ENCODE measurements around the gene LRIG2. TPM values are rescaled to one million over a fixed set of nuclear protein-coding genes. Genes with fewer than 3 reads are reported as not detected.
A peak's percentile ranks its signal among the peaks of the same experiment; 100 is the strongest.

The LRIG2 gene
- total RNA-seq, 4 donors from 2014 or later, result 9.4 to 43.7 (median 27.2) TPM

DNA sequence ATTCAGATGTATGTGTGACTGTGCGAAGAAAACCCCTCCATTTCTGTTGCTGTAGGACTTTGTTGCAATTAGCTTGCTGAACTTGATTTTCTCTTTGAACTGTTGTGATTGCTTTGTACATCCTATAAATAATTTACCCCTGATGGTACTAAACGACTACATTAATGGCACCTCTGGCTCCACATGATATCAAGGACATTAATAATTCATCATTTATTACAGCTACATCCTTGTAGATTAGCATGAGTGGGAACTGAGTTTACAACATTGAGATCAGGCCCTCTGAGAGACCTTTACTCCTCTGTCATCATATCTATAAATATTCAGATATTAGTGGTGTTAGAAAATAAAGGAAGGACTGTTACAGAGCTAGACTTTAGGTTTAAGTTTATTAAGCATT lies 13.5 kb downstream of the LRIG2 start:
- WGBS, 2 donors (ENCODE audit: low coverage in 1 of 2), result 73 to 80% methylated on average over 2 of the region's 2 CpGs
- no peak overlapping the region for H3K4me3 ChIP-seq
- intact Hi-C loops (cut with DNase I; ENCODE audit: low total_unique reads) (no loop called here), in situ Hi-C loops (cut with MboI; ENCODE audit: low pct_ligation_motif_present in 1 of 4, low pct_unique_long_range_greater_than_20kb in 1 of 4, low sequenced_read_pairs in 3 of 4) (no loop called here)
- H3K9me3 ChIP-seq, result no peaks in the 10 kb centered on the region
- TF ChIP-seq EP300 (IDR thresholded peaks at IDR 0.05; ENCODE audit: low read depth) (no peak), POLR2A (IDR thresholded peaks at IDR 0.05) (no peak), POLR2AphosphoS5 (IDR thresholded peaks at IDR 0.05) (no peak)
- TF ChIP-seq, protein P1, sequence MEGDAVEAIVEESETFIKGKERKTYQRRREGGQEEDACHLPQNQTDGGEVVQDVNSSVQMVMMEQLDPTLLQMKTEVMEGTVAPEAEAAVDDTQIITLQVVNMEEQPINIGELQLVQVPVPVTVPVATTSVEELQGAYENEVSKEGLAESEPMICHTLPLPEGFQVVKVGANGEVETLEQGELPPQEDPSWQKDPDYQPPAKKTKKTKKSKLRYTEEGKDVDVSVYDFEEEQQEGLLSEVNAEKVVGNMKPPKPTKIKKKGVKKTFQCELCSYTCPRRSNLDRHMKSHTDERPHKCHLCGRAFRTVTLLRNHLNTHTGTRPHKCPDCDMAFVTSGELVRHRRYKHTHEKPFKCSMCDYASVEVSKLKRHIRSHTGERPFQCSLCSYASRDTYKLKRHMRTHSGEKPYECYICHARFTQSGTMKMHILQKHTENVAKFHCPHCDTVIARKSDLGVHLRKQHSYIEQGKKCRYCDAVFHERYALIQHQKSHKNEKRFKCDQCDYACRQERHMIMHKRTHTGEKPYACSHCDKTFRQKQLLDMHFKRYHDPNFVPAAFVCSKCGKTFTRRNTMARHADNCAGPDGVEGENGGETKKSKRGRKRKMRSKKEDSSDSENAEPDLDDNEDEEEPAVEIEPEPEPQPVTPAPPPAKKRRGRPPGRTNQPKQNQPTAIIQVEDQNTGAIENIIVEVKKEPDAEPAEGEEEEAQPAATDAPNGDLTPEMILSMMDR (IDR thresholded peaks at IDR 0.05), result no peak
- H3K36me3 ChIP-seq, result peaks cover 0 to 8% (median 0%) of the 10 kb centered on the region in 4 donors
- no peak for DNase-seq
- H3K27ac ChIP-seq, result no peak overlapping the region
- peaks cover 0 to 13% (median 3%) of the 10 kb centered on the region in 4 donors for H3K4me1 ChIP-seq
- no peaks in the 10 kb centered on the region for H3K27me3 ChIP-seq

DNA sequence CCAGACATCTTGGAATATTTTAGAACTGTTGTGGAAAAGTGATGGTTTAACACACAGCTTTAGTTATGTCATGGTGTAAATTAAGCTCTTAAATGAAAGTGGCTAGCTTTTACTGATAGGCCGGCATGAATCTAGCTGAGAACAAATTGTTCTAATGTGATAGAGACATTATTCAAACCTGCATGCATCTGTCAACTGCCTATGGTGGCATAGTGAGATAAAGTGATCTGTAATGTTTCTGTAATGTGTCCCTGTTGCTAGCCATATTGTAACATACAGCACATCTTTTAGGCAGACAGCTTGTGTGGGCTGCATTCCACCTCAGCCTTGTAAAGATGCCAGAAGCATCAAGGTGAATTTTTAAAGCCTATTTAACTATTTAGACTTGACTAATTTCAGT lies 16.0 kb downstream of the LRIG2 start:
- no peaks in the 10 kb centered on the region for H3K27me3 ChIP-seq
- no peak for DNase-seq
- WGBS, 2 donors (ENCODE audit: low coverage in 1 of 2), result 40 to 86% methylated on average over 1 of the region's 1 CpG
- no peaks in the 10 kb centered on the region for H3K9me3 ChIP-seq
- in situ Hi-C loops (cut with MboI; ENCODE audit: low pct_ligation_motif_present in 1 of 4, low pct_unique_long_range_greater_than_20kb in 1 of 4, low sequenced_read_pairs in 3 of 4), result no loop called here
- H3K36me3 ChIP-seq, result peaks cover 0 to 11% (median 4%) of the 10 kb centered on the region in 4 donors
- H3K27ac ChIP-seq, result no peak overlapping the region
- peaks cover 0 to 23% (median 5%) of the 10 kb centered on the region in 4 donors for H3K4me1 ChIP-seq
- TF ChIP-seq POLR2AphosphoS5 (IDR thresholded peaks at IDR 0.05), result no peak
- TF ChIP-seq EP300 (IDR thresholded peaks at IDR 0.05; ENCODE audit: low read depth), result no peak
- no peak for TF ChIP-seq POLR2A (IDR thresholded peaks at IDR 0.05)
- TF ChIP-seq, protein P1 (IDR thresholded peaks at IDR 0.05), result no peak
- intact Hi-C loops (cut with DNase I; ENCODE audit: low total_unique reads), result no loop called here
- H3K4me3 ChIP-seq, result no peak overlapping the region

DNA sequence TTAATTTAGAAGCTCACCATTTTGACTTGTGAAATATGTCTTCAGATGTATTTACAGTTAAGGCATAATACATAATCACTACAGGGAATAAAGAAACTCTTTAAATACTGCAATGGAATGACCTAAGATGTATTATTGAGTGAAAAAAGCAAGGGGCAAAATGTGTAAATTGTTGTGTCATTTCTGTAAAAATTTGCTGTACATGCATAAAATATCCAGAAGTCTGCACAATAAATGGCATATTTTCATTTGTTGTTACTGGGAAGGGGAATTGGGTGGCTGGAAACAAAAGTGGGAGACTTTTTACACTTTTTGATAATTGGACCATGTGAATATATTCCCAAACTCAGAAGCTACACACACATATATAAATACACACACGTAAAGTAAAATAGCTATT lies 17.1 kb downstream of the LRIG2 start:
- intact Hi-C loops (cut with DNase I; ENCODE audit: low total_unique reads) (no loop called here), in situ Hi-C loops (cut with MboI; ENCODE audit: low pct_ligation_motif_present in 1 of 4, low pct_unique_long_range_greater_than_20kb in 1 of 4, low sequenced_read_pairs in 3 of 4) (no loop called here)

DNA sequence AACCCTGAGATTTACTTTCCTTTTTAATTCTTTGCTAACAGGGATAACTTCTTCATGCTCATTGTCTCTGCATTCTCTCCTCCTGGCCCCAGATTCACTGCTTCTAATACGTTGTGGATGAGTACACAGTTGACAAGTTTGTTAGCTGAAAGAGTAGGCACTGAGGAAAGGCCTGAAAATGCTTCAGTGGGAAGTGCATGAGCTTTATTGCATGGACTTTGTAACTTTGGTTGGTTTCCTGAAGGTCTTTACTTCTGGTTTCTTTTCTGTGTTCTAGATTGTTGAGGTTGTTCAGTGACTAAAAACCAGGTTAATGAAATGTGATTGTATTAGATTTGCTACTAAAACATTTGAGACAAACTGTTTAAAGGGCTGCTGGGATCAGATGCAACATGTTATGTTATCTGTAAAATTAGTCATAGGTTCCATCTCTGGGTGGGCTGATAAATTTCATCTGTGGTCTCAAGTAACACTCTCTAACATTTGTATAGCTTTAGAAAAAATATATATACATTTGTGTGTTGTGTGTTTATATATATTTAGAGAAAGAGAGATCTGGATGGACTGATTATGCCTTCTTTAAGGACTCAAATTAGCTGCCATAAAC lies 19.1 kb downstream of the LRIG2 start:
- TF ChIP-seq POLR2AphosphoS5 (IDR thresholded peaks at IDR 0.05) (no peak), POLR2A (IDR thresholded peaks at IDR 0.05) (no peak), EP300 (IDR thresholded peaks at IDR 0.05; ENCODE audit: low read depth) (no peak)
- TF ChIP-seq, protein P1 (IDR thresholded peaks at IDR 0.05), result no peak
- WGBS, 2 donors (ENCODE audit: low coverage in 1 of 2), result 48 to 57% methylated on average over 1 of the region's 1 CpG
- peaks cover 0 to 39% (median 19%) of the 10 kb centered on the region in 4 donors for H3K36me3 ChIP-seq
- H3K4me1 ChIP-seq, result peaks cover 0 to 23% (median 5%) of the 10 kb centered on the region in 4 donors
- intact Hi-C loops (cut with DNase I; ENCODE audit: low total_unique reads) (no loop called here), in situ Hi-C loops (cut with MboI; ENCODE audit: low pct_ligation_motif_present in 1 of 4, low pct_unique_long_range_greater_than_20kb in 1 of 4, low sequenced_read_pairs in 3 of 4) (no loop called here)
- no peak overlapping the region for H3K4me3 ChIP-seq
- H3K27ac ChIP-seq, result peak overlapping the region in 1 of 4 donors; percentile 10
- H3K27me3 ChIP-seq, result no peaks in the 10 kb centered on the region
- H3K9me3 ChIP-seq, result no peaks in the 10 kb centered on the region
- no peak for DNase-seq

More for the DNA sequence above, 17.1 kb downstream of the LRIG2 start:
- Histone ChIP-seq H3K4me3 (no peak overlapping the region), H3K9me3 (no peaks in the 10 kb centered on the region), H3K4me1 (peaks cover 0 to 23% (median 5%) of the 10 kb centered on the region in 4 donors), H3K27me3 (no peaks in the 10 kb centered on the region), H3K36me3 (peaks cover 0 to 20% (median 10%) of the 10 kb centered on the region in 4 donors), H3K27ac (no peak overlapping the region)
- 92% methylated on average over 1 of the region's 1 CpG for WGBS, 2 donors (ENCODE audit: low coverage in 1 of 2)
- TF ChIP-seq EP300 (IDR thresholded peaks at IDR 0.05; ENCODE audit: low read depth) (no peak), POLR2AphosphoS5 (IDR thresholded peaks at IDR 0.05) (no peak), POLR2A (IDR thresholded peaks at IDR 0.05) (no peak)
- TF ChIP-seq, protein P1 (IDR thresholded peaks at IDR 0.05), result no peak
- DNase-seq, result no peak

Data from transverse colon (tissue), 4 donors.